HG03135 (cell line): ENCODE measurements around the gene OLIG3.

Source experiments
- ATAC-seq: cut with Tn5 transposase; IDR thresholded peaks from one replicate; pipeline ENCODE4 v1.9.1; 2021; ENCODE audit warnings: mild to moderate bottlenecking, moderate library complexity; ENCODE audit not compliant: unreplicated experiment

Gene OLIG3

DNA sequence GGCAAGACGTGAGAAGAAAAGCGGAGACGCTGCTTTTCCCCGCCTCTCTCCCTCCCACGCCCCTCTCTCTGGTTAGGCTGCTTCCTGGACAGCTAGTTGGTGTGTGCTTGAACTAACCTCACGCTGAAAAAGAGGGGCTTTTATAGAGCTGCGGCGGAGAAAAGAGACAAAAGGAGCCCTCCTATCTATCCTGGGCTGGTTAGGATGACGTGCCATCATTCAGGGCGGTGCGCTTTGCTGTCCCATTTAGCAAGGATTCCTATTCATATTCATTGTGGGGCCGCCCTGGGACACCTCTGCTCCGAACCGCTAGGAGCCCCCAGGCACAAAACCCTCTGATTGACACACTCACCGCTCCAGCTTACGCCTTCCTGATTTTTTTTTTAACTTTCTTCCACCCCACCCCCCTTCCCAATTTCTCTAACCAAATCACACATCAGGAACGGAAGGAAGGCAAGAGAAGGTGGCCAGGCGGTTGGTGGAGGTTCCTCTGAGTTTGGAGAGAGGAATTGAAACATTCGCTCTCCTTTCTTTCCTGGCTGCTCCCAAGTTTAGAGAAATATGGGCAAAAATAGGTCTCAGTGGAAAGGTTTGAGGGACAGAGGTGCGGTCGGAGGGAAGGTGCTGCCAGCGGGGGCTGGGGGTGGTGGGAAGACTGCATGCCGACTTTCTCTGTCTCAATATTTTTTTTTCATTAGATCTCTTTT, at the start of gene OLIG3:
Gene OLIG3, minus strand, starts transcription at position 114 of the 707 bp plus-strand sequence. CDS start 224 bp downstream, outside the sequence.
- no peak for ATAC-seq

DNA sequence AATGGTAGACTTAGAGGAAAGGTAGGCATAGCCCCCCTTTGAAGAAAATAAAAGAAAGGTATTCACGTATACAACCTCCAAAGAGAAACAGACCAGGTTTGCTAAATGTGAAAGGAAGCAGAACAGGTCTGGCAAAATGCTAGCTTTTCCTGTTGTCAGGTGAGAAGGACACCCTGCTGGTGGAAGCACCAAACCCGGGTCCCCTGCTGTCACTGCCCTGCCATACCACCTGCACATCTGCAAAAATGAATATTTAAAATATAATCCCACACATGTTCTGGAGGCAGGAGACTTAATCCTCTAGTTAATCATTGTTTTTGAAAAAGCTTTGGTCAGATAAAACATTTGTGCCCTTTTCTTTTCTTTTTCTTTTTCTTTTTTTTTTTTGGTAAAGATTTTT, 48.9 kb upstream of the OLIG3 start:
- ATAC-seq: no peak

DNA sequence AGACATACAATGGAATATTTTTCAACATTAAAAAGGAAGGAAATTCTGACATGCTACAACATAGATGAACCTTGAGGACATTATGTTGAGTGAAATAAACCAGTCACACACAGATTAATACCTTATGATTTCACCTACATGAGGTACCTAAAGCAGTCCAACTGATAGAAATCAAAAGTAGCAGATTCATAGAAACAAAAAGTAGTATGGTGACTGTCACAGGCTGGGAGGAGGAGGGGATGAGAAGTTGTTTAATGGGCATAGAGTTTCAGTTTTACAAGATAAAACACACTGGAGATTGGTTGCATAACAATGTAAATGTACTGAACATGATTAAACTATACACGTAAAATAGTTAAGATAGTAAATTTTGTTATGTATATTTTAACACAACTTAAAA, 48.5 kb upstream of the OLIG3 start:
- ATAC-seq: no peak

DNA sequence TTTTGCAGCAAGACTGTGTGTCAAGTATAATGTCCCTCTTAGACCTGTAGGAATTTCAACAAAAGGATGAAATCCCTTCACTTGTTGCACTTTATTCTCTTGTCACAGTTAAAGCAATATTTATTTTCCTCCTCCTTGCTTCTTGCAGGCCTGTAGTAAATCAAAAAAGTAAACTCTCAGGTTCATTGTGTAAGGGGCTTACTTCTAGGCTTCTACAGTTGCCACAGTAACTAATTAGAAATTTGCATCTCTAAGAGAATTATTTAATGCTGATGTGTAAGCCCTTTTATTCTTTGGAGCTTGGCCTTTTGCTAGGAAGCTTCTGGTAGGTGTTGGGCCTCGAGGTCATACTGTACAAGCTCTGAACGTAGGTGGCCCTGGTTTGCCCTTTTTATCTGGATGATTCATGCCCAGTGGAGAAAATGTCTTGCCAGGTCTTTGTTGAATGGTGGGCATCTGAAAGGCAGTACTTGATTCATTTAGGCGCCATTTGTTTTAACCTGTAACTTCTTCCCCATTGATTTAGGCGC, 47.4 kb upstream of the OLIG3 start:
- no peak for ATAC-seq

DNA sequence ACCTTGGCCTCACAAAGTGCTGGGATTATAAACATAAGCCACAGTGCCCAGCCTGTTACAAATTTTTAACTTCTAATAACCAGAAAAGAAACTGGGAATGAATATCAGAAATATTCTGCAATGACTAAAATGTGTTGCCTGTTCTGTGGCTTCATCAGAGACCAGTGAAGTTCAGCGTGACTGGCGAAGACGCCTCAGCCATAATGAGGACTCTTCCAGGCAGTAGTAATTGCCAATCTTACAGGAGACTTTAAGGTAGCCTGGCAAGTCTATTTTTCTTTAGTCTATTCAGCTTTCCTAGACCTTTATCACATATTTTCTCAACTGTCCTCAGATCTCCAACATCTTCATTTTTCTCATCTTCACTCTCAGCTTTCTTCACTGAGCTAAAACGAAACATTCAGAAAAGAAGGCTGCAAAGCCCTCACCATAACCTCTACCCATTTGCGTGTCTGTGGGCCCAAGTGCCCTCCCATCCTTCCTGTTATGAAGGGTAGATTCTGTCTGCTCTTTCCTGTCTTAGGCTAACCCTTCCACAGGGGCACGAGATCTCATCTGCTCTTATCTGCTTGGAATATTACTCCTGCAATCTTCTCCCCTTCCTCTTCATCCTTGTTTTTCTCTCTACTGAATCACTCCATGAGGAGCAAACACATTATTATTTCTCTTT, 42.0 kb upstream of the OLIG3 start:
- ATAC-seq: no peak

DNA sequence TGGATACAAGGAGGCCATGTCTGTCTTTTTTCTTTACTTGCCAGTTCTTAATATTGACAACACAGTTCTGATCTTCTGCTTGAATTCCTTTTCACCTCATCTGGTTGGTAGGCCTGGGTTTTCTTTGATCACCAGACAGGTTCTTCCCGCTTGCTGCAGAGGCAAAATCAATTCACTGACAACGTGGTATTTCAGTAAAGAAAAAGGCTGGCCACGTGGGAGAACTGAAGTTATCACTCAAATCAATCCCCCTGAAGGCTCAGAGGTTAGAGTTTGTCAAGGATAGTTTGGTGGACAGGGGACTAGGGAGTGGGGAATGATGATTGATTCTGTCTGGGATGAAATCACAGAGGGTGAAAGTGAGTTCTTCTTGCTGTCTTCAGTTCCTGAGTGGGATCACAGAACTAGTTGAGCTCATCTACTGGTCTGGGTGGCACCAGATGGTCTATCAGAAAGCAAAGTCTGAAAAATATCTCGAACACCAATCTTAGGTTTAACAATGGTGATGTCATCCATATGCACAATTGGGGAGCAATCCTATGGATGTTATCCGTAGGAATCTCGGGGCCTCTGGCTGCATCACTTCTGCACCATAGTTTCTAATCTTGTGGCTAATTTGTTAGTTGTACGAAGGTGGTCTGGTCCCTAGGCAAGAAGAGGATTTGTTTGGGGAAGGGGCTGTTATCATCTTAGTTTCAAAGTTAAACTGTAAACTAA, 37.3 kb upstream of the OLIG3 start:
- ATAC-seq: no peak

DNA sequence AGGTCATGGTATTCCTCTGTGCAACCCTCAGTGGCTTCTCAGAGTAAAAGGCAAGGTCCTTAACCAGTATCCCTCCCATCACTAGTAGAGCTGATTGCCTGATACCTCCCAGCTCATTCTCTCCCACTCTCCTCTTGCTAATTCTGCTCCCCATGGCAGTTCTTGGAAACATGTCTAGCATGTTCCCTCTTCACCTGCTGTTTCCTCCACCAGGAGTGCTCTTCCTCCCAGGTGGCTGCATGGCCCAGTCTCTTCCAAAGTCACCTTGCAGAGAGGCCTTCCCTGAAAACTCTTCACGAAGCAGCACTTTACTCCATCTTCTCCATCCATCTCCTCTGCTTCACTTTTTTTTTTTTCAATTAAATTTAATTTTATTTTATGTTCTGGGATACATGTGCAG, 36.2 kb upstream of the OLIG3 start:
- ATAC-seq: no peak

DNA sequence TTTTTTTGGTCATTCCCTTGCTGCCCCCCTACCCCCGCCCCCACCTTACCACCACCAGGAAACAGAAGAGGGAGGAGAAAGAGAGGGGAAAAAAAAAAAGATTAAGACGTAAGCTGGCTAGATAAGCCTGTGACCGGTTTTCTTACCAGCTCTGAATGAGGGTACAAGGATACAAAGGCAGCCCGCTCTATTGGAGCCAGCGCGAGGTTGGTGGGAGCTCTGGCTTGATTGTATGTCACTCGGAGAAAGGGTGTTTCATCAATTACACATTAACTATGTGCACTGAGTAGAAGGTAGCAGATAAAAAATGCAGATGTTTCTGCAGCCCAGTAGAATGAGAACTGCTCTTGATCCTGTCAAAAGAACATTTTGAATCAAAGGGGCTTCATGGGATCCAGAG, 28.6 kb upstream of the OLIG3 start:
- ATAC-seq: no peak

DNA sequence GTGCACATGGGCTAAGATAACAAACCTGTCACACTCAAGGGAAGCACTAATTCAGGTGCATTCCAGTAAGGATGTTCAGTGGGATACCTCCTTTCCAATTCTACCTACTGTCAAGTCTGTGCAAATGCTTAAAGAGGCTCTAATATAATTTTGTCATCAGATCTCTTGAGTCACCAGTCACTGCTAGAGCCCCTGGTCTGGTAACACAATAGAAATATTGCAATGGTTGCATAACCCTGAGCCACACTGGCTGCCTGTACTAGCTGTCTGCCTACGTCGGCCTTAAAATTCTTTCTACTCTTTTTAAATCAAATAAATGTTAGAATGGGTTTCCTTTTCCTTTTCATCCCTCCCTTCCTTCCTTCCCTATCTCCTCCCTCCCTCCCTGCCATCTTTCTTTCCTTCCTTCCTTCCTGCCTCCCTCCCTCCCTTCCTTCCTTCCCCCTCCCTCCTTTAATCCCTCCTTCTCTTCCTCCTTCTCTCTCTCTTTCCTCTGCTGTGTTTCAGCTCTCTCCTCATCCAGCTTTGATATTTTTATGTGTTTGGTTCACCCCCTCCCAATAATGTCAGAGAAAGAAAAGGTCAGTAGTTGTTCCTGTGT, 28.1 kb upstream of the OLIG3 start:
- no peak for ATAC-seq

DNA sequence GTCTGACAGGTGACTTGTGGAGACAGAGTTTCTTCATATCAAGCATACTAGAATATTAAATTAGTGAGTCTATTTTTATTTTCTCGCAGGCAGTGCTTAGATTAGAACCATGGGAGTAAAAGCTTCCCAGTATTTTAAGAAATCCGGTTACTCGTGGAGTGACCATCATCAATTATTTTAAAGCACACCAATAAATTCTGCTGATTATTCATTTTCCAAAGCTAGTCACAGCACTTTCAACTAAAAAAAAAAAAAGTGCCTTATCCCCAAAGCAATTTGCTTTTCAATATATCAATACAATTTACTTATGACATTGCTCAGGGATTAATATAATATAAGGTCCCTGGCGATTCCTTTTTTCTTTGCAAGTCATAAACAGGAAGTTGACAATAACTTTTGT, 26.3 kb upstream of the OLIG3 start:
- no peak for ATAC-seq

DNA sequence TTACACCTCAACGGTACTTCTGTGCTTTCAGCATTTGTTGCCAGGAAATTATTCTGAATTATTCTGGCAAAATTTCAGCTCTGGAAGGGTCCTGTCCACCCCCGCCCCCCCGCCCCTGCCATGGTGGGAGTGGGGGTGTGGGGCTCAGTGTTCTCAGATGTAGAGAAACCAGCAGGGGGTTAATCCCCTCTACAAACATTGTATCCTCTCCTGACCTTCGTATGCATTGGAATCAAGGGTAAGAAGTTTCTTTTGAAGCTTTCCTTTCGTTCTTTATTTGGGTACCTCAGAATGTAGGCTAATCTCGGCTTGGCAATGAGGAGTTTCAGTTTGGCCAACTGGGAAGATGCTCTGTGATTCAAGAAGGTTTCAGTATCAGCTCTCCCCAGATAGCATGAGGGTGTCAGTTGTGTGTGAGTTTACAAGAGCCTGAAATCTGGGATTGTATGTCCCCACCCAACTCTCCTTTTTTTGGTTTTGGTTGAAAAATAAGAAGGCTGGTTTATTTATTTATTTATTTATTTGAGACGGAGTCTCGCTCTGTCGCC, 25.5 kb upstream of the OLIG3 start:
- ATAC-seq: no peak

DNA sequence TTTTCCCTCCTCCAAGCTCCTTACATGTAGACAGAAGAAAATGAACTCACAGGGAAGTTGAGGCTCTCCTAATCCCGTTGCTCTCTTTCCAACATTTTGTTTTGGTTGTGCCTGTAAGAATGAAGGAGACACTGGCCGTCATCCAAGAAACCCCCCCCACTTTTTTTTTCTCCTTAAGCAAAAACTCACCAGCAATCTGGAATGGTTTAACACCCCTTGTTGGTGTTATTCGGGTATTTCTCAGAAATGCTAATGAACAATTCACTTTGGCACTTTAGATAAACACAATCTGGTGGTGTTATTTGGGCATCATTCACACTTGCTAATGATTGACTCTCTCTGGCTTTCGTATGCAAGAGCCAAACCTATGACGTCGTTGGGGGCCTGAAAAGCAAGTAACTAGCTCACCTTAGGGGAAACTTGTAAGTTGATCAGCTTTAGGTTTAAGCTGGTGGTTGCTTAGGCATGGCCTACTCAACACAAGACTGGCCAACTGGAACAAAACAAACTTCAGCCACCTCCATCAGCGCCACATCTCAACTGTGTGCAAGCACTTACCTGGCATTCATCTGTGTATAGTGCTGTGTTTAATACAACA, 24.3 kb upstream of the OLIG3 start:
- no peak for ATAC-seq

DNA sequence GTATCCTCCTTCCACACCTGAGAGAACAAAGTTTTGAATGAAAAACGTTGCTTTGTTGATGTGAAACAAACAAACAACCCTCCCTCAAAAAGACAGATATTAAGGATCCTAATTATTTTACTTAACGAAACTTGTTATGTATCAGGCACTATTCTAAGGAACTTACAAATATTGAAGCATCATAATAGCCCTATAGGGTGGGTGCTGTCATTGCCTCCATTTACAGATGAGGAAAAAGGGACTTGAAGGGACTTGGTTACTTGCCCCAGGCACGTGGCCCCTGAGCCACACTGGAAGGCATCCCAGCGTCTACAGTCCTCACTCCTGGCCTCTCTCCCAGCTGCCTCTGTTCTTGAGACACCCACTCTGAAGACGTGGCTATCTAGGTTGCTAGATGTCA, 20.2 kb upstream of the OLIG3 start:
- ATAC-seq: no peak

DNA sequence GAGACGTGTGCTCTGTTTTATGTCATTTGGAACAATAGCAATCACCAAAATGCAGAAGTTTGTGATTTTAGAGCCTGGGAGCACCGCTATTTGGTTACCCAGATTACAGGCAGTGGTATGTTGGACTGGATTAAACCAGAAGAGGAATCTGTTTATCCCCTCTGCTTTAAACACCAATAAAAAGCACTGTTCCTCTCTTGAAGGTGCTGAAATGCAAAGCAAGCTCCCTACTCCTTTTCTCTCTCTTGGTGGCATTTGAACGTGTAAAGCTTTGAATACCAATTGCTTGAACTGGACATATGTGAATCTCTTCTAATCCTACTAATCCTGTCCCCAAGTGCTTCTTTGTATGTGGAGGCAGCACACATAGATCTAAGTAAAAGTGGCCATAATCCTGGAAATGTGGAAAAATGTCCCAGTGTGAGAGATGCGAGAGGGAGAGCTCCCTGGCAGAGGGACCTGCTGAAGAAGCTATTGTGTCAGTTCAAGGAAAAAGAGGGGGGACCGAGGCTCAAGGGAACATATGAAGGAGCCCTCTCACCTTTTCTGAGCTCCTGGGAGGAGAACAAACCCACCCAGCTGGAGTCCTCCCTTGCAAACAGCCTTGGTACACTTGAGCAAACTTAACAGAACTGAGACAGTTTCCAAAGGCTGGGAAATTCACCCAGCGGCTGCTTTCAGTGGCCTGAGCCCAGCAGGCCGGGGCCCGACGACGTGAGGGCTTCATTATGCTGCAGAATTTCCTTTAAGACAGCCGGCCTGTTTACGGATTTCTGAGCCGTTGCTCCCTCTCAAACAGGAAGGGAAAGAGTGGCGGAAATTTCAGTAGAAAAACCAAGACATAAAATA, 18.8 kb upstream of the OLIG3 start:
- no peak for ATAC-seq

DNA sequence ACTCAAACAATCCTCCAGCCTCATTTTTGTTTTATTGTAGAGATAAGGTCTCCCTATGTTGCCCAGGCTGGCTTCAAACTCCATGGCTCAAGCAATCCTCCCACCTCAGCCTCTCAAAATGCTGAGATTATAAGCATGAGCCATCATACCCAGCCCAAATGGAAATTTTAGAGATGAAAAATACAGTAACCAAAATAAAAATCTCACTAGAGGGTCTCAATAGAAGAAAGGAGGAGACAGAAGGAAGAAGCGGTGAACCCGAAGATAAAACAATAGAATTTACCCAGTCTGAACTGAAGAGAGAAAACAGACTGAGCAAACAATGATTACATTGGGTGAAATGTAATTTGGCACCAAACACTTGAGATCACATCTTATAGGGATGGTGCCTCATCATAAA, 16.7 kb upstream of the OLIG3 start:
- no peak for ATAC-seq

DNA sequence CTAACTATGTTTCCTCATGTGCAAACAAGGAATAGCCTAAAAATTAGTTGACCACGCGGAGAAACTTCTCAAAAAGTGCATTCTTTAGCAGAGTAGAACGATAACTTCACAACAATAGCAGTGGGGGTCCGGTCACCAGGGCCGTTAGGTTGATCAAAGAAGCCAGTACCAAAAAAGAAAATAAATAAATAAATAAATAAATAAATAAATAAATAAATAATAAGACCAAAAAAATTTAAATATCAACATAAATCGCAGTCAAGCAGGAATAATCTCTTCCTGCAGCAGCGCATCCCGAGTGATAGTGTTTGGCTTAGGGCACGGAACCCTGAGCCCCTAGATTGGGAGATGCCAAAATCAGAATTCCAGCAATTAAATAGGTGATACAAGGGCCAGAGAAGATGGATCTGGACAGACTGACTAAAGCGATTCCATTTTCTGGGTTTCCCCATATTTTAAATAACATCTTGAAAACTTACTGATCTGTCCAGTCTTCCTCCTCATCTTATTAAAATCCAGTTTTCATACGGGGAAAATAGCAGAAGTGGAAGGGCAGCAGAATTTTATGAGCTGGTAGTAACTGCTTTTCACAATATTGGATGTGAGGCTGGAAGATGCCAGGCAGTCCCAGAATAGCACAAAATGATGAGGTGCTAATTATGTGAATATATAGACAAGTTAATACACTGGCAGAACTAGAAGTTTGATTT, 4.4 kb upstream of the OLIG3 start:
- no peak for ATAC-seq

DNA sequence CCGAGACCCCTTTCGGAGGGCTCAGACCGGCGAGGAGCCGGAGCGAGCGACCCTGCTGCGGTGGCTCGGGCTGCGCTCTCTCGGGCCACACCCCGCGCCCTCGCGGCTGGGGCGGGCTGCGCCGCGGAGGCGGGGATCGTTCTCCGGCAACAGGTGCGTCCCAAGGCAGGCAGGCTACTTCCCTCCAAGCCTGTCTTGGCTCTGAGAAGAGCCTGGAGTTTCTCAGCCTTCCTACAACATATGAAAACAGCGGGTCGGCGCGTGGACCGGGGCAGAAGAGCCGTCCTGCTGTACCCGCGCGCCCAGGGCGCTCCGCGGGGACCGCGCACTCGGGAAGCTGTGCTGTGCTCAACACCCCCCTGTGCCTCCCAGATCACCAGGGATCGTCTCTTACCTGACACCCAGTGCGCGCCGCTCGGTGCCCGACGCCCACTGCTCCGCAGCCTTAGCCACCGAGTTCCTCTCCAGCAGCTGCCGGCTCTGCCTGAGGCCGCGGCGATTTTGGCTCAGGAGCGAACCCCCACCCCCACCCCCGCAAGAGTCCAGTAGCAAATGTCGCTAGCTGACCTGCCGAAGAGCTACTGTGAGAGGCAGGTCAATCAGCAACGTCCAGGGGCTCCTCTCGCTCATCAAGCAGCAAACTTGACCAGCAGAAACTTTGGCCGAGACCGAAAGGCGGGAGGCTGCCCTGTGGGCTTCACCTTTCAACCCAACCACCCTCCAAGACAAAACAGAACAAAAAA, 3.7 kb upstream of the OLIG3 start:
- no peak for ATAC-seq

DNA sequence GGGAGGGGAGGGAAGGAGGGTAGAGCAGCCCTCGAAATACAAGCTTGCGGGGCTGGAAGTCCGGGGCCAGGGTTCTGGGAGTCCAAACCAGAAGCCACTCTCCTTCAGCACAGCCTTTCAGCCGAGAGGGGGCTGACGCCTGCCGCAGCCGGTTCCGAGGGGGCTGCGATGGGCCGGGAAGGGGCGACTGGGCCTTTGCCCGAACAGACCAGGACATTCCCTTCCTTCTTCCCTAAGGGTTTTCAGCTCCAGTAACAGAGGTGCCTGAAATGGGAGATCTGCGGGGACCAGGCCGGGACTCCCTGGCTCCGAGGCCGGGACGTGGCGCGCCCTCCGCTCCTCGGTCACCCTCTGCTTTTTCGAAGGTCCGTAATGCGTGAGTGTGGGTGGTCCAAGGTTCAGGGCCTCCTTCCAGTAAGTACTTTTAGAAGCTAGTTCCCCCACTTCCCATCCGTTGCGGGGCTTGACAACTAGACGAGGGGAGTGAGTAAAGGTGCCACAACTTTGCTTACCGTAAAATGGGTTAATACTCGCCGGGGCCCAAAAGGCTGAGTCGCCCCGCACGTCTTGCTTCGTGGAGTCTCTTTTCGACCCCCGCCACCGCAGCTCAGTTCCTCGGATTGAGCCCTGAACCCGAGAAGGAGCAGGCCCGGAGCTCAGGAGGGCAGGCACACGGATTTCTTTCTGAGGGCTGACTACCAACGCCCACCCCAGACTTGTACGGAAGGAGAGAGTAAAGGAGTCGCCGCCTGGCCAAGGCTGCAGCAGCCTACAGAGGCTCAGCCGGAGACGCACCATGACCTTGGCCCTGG, 2.9 kb upstream of the OLIG3 start:
- ATAC-seq: no peak
